Measurements from ENCODE around the gene SF3B6. TPM values are rescaled to one million over a fixed set of nuclear protein-coding genes. Genes with fewer than 3 reads are reported as not detected.

Gene SF3B6
- polyA plus RNA-seq, 2 of the 4 experiments (the other 2 are of a cell fraction) = 244 to 315 TPM

- TF ChIP-seq EP300 (IDR thresholded peaks at IDR 0.05) (no peak), MAFK (IDR thresholded peaks at IDR 0.05; ENCODE audit: partially characterized antibody) (no peak), GATA3 (IDR thresholded peaks at IDR 0.05; ENCODE audit: borderline replicate concordance) (no peak), POLR2AphosphoS2 (conservative IDR thresholded peaks at IDR 0.05; ENCODE audit: low read length) (no peak), KDM5A (IDR thresholded peaks at IDR 0.05) (no peak), EHMT2 (IDR thresholded peaks at IDR 0.05; ENCODE audit: low read depth) (no peak)
Measured at GRCh38 chr2:24051833-24052232, 24.3 kb downstream of the SF3B6 start (continued).

- Histone ChIP-seq H3K4me2 (peak overlapping the region; percentile 89), H3K27ac (peak overlapping the region; percentile 78 to 86; a peak in 5 of 6 replicates), H3K4me1 (peaks cover 24% of the 10 kb centered on the region), H3K4me3 (peak overlapping the region; percentile 76), H3K9me3 (no peaks in the 10 kb centered on the region)
- ATAC-seq = peak in 1 of 2 experiments; percentile 2; a peak in 2 of 6 replicates
- no peak for DNase-seq (ENCODE audit: low read depth in 1 of 2, low spot score in 1 of 2)
- no peak for TF ChIP-seq KDM1A (IDR thresholded peaks at IDR 0.05; ENCODE audit: low read depth)
- no peak for TF ChIP-seq MAFK (IDR thresholded peaks at IDR 0.05; ENCODE audit: partially characterized antibody)
- no peak for TF ChIP-seq SREBF2 (IDR thresholded peaks at IDR 0.05)
- no peak for TF ChIP-seq E2F6 (IDR thresholded peaks at IDR 0.05; ENCODE audit: borderline replicate concordance, low read depth)
- 59% methylated on average over 44 of the region's 47 CpGs for WGBS (ENCODE audit: missing lambda C conversion rate)
- no peak for FAIRE-seq
- CTCF ChIA-PET = interaction anchor here (1.0 to 5.2 kb wide), 6 partner anchors 10 to 124 kb away, joined by 3 to 30 read pairs (median 10); partner anchors contain the start of gene TP53I3
- POLR2A ChIA-PET = interaction anchor here (2.8 kb wide), 1 partner anchor 34 kb away, joined by 8 read pairs; the partner anchor contains the start of gene TP53I3
Measured at GRCh38 chr2:24050041-24050979, 25.8 kb downstream of the SF3B6 start.

GRCh38 chr2:24049485-24050021 is 26.6 kb downstream of the SF3B6 start, which contains the start of gene FKBP1B:
Gene FKBP1B (plus strand): TSS chr2:24049741. CDS start chr2:24049850, 109 bp downstream.
- peaks cover 24% of the 10 kb centered on the region for H3K4me1 ChIP-seq
- peak within 1 kb of the TSS; percentile 78 to 86 for H3K27ac ChIP-seq
- CTCF ChIA-PET = interaction anchor here (1.0 to 5.2 kb wide), 7 partner anchors 11 to 226 kb away, joined by 3 to 30 read pairs (median 4); partner anchors contain the start of gene ATAD2B
- peak within 1 kb of the TSS; percentile 76 for H3K4me3 ChIP-seq
- ATAC-seq (peak; percentile 36 to 68), DNase-seq (ENCODE audit: low read depth in 1 of 2, low spot score in 1 of 2) (peak; percentile 40 to 67), FAIRE-seq (no peak)
- peak within 1 kb of the TSS; percentile 89 for H3K4me2 ChIP-seq
- WGBS (ENCODE audit: missing lambda C conversion rate) = 11% methylated on average over 10 of the region's 52 CpGs
- POLR2A ChIA-PET = interaction anchor here (1.0 to 2.8 kb wide), 3 partner anchors 27 to 123 kb away, joined by 5 to 8 read pairs (median 7); partner anchors contain the start of genes ATAD2B, SF3B6 and TP53I3
- H3K9me3 ChIP-seq = no peaks in the 10 kb centered on the region
- no peak for TF ChIP-seq RARB (CRISPR knock-in tag; IDR thresholded peaks at IDR 0.05)
- no peak for TF ChIP-seq USF2 (IDR thresholded peaks at IDR 0.05)
- TF ChIP-seq FOXS1 (CRISPR knock-in tag; IDR thresholded peaks at IDR 0.05) = no peak
- no peak for TF ChIP-seq KDM1A (IDR thresholded peaks at IDR 0.05; ENCODE audit: low read depth)
- TF ChIP-seq POLR2A (IDR thresholded peaks at IDR 0.05; ENCODE audit: low read length) = peak; percentile 50
- no peak for TF ChIP-seq NFE2L2 (conservative IDR thresholded peaks at IDR 0.05; ENCODE audit: low read length)
- TF ChIP-seq JUNB (IDR thresholded peaks at IDR 0.05) = no peak
- TF ChIP-seq EHF (CRISPR knock-in tag; IDR thresholded peaks at IDR 0.05) = no peak
- TF ChIP-seq MAZ (IDR thresholded peaks at IDR 0.05; ENCODE audit: borderline replicate concordance, low read depth, low read length) = no peak
- TF ChIP-seq HDAC2 (IDR thresholded peaks at IDR 0.05) = no peak
- TF ChIP-seq POLR2AphosphoS2 (conservative IDR thresholded peaks at IDR 0.05; ENCODE audit: low read length) = no peak
- no peak for TF ChIP-seq NR3C1 (IDR thresholded peaks at IDR 0.05)
- no peak for TF ChIP-seq CBX8 (IDR thresholded peaks at IDR 0.05)
- TF ChIP-seq SMC3 (IDR thresholded peaks at IDR 0.05) = 0 out of 3 replicates have a peak, but pooled peaks have one; percentile 9
- TF ChIP-seq ZFP36 (IDR thresholded peaks at IDR 0.05; ENCODE audit: borderline replicate concordance, partially characterized antibody) = no peak
- no peak for TF ChIP-seq RCOR1 (IDR thresholded peaks at IDR 0.05; ENCODE audit: low read depth, low read length)
- TF ChIP-seq ESRRA (IDR thresholded peaks at IDR 0.05; ENCODE audit: borderline replicate concordance, low read length) = no peak
- TF ChIP-seq MAX (IDR thresholded peaks at IDR 0.05) = 0 out of 2 replicates have a peak, but pooled peaks have one; percentile 34
- no peak for TF ChIP-seq FOSB (CRISPR knock-in tag; IDR thresholded peaks at IDR 0.05)
- no peak for TF ChIP-seq REST (IDR thresholded peaks at IDR 0.05)
- no peak for TF ChIP-seq BHLHE40 (IDR thresholded peaks at IDR 0.05; ENCODE audit: low read depth, low read length)
